RWPE2 (cell line): ENCODE results near the gene IL1RL2.

Experiments
- ATAC-seq: fragments of 200-7000 bp; cut with Tn5 transposase; 3 replicates; pipeline ENCODE4 v1.9.1; 2021; ENCODE audit warnings: low read depth
- DNase-seq: peaks from one replicate; pipeline ENCODE4 v3.0.0-alpha.2; 2020; ENCODE audit warnings: low spot score
- H3K27ac ChIP-seq: fragments of 450-650 bp; 2 replicates; pipeline ENCODE4 v1.5.1; 2017; ENCODE audit warnings: mild to moderate bottlenecking; ENCODE audit not compliant: poor library complexity, severe bottlenecking
- H3K27me3 ChIP-seq: fragments of 250-450 bp; sonication (Bioruptor Pico); 2 replicates; pipeline ENCODE4 v1.5.1; 2021; ENCODE audit warnings: mild to moderate bottlenecking, moderate library complexity; ENCODE audit not compliant: insufficient read depth, poor library complexity, severe bottlenecking
- H3K36me3 ChIP-seq: fragments of 250-450 bp; sonication (Bioruptor Pico); 2 replicates; pipeline ENCODE4 v1.5.1; 2020; ENCODE audit warnings: low read depth, mild to moderate bottlenecking, moderate library complexity
- H3K4me1 ChIP-seq: fragments of 250-450 bp; sonication (Bioruptor Pico); 2 replicates; pipeline ENCODE4 v1.5.1; 2021; ENCODE audit warnings: mild to moderate bottlenecking, moderate library complexity; ENCODE audit not compliant: insufficient read depth, poor library complexity, severe bottlenecking
- H3K4me3 ChIP-seq: fragments of 250-450 bp; sonication (Bioruptor Pico); 2 replicates; pipeline ENCODE4 v1.5.1; 2021; ENCODE audit warnings: mild to moderate bottlenecking, moderate library complexity; ENCODE audit not compliant: severe bottlenecking
- H3K9me3 ChIP-seq: fragments of 250-450 bp; sonication (Bioruptor Pico); 2 replicates; pipeline ENCODE4 v1.5.1; 2021; ENCODE audit warnings: mild to moderate bottlenecking, moderate library complexity; ENCODE audit not compliant: severe bottlenecking
- CTCF ChIP-seq: fragments of 450-650 bp; IDR thresholded peaks from one replicate; pipeline ENCODE4 v1.5.1; 2017; ENCODE audit warnings: mild to moderate bottlenecking, moderate library complexity; ENCODE audit not compliant: poor library complexity, severe bottlenecking

Gene IL1RL2

GRCh38 chr2:102237176-102237575 lies 50.4 kb downstream of the IL1RL2 start:
- Histone ChIP-seq H3K9me3 (no peaks in the 10 kb centered on the region), H3K27ac (no peak overlapping the region), H3K27me3 (no peaks in the 10 kb centered on the region), H3K36me3 (no peaks in the 10 kb centered on the region), H3K4me1 (peaks cover 15% of the 10 kb centered on the region), H3K4me3 (no peak overlapping the region)
- no peak for DNase-seq
- TF ChIP-seq CTCF, result no peak
- no peak for ATAC-seq

- DNase-seq (no peak), ATAC-seq (no peak)
- peaks cover 15% of the 10 kb centered on the region for H3K4me1 ChIP-seq
- no peak overlapping the region for H3K27ac ChIP-seq
- H3K27me3 ChIP-seq, result no peaks in the 10 kb centered on the region
- no peak overlapping the region for H3K4me3 ChIP-seq
- H3K36me3 ChIP-seq, result no peaks in the 10 kb centered on the region
- TF ChIP-seq CTCF, result no peak
- H3K9me3 ChIP-seq, result no peaks in the 10 kb centered on the region
These were observed 51.4 kb downstream of the IL1RL2 start for GRCh38 chr2:102238039-102238756.

GRCh38 chr2:102238778-102239177 lies 52.0 kb downstream of the IL1RL2 start:
- H3K4me1 ChIP-seq, result peaks cover 15% of the 10 kb centered on the region

GRCh38 chr2:102239344-102239743 lies 52.5 kb downstream of the IL1RL2 start:
- Histone ChIP-seq H3K27me3 (no peaks in the 10 kb centered on the region), H3K9me3 (no peaks in the 10 kb centered on the region), H3K4me1 (peaks cover 15% of the 10 kb centered on the region), H3K27ac (no peak overlapping the region), H3K4me3 (no peak overlapping the region), H3K36me3 (no peaks in the 10 kb centered on the region)
- TF ChIP-seq CTCF, result no peak
- ATAC-seq (no peak), DNase-seq (no peak)

More at GRCh38 chr2:102238778-102239177, 52.0 kb downstream of the IL1RL2 start:
- Histone ChIP-seq H3K27me3 (no peaks in the 10 kb centered on the region), H3K4me3 (no peak overlapping the region), H3K9me3 (no peaks in the 10 kb centered on the region), H3K27ac (no peak overlapping the region), H3K36me3 (no peaks in the 10 kb centered on the region)
- ATAC-seq (no peak), DNase-seq (no peak)
- no peak for TF ChIP-seq CTCF

- H3K4me3 ChIP-seq, result no peak overlapping the region
- peak overlapping the region; percentile 26 for H3K27ac ChIP-seq
- DNase-seq, result no peak
- TF ChIP-seq CTCF, result peak; percentile 97
- ATAC-seq, result peak; percentile 96
- H3K36me3 ChIP-seq, result no peaks in the 10 kb centered on the region
- no peaks in the 10 kb centered on the region for H3K27me3 ChIP-seq
- H3K9me3 ChIP-seq, result no peaks in the 10 kb centered on the region
- H3K4me1 ChIP-seq, result peaks cover 15% of the 10 kb centered on the region
These were observed 54.0 kb downstream of the IL1RL2 start for GRCh38 chr2:102240640-102241370.
